Measurements from ENCODE around the gene MED12.

The MED12 gene

GRCh38 chrX:71183341-71183740 is 64.9 kb downstream of the MED12 start:
- peaks cover 0 to 6% of the 10 kb centered on the region in 2 donors for H3K4me1 ChIP-seq (ENCODE audit: control insufficient read depth in 2 of 2, insufficient read depth in 2 of 2, low read length in 2 of 2)
- no peaks in the 10 kb centered on the region for H3K27me3 ChIP-seq (ENCODE audit: control insufficient read depth in 2 of 2, insufficient read depth in 2 of 2, low read length in 2 of 2)
- no peak overlapping the region for H3K27ac ChIP-seq (ENCODE audit: low read depth in 2 of 2, low read length in 2 of 2)
- H3K9me3 ChIP-seq (ENCODE audit: control insufficient read depth in 2 of 2, low read length in 2 of 2): no peaks in the 10 kb centered on the region
- H3K36me3 ChIP-seq (ENCODE audit: control insufficient read depth in 2 of 2, insufficient read depth in 2 of 2, low read length in 2 of 2): no peaks in the 10 kb centered on the region
- no peak overlapping the region for H3K4me3 ChIP-seq (ENCODE audit: low read length in 2 of 2)
- no peak overlapping the region for H3K9ac ChIP-seq (ENCODE audit: low read depth in 1 of 2, low read length in 2 of 2)

DNA sequence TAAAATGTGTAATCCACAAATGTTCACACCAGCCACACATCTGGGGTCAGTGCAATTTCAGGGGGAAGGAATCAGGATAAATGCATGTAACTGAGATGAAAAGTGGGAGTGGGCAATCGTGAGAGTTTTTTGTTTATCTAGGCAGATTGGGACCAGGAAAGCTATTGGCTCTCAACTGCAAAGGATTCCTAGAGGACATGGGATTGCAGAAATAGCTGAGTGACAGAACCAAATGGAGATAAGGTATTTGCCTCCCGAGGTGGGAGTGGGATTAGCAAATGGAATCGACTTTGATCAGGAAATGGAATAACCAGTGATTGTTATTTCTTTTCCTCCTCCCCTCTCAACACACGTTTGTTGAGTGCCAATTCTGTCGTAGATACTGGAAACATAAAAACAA is 65.7 kb downstream of the MED12 start:
- no peaks in the 10 kb centered on the region for H3K9me3 ChIP-seq (ENCODE audit: control insufficient read depth in 2 of 2, low read length in 2 of 2)
- no peak overlapping the region for H3K9ac ChIP-seq (ENCODE audit: low read depth in 1 of 2, low read length in 2 of 2)
- H3K36me3 ChIP-seq (ENCODE audit: control insufficient read depth in 2 of 2, insufficient read depth in 2 of 2, low read length in 2 of 2): no peaks in the 10 kb centered on the region
- no peak overlapping the region for H3K4me3 ChIP-seq (ENCODE audit: low read length in 2 of 2)
- H3K27me3 ChIP-seq (ENCODE audit: control insufficient read depth in 2 of 2, insufficient read depth in 2 of 2, low read length in 2 of 2): no peaks in the 10 kb centered on the region
- H3K27ac ChIP-seq (ENCODE audit: low read depth in 2 of 2, low read length in 2 of 2): no peak overlapping the region
- peaks cover 0 to 6% of the 10 kb centered on the region in 2 donors for H3K4me1 ChIP-seq (ENCODE audit: control insufficient read depth in 2 of 2, insufficient read depth in 2 of 2, low read length in 2 of 2)

GRCh38 chrX:71184803-71185495 is 66.6 kb downstream of the MED12 start:
- H3K27me3 ChIP-seq (ENCODE audit: control insufficient read depth in 2 of 2, insufficient read depth in 2 of 2, low read length in 2 of 2): no peaks in the 10 kb centered on the region
- H3K4me1 ChIP-seq (ENCODE audit: control insufficient read depth in 2 of 2, insufficient read depth in 2 of 2, low read length in 2 of 2): peaks cover 0 to 6% of the 10 kb centered on the region in 2 donors
- no peak overlapping the region for H3K27ac ChIP-seq (ENCODE audit: low read depth in 2 of 2, low read length in 2 of 2)
- no peak overlapping the region for H3K4me3 ChIP-seq (ENCODE audit: low read length in 2 of 2)
- H3K9ac ChIP-seq (ENCODE audit: low read depth in 1 of 2, low read length in 2 of 2): no peak overlapping the region
- H3K9me3 ChIP-seq (ENCODE audit: control insufficient read depth in 2 of 2, low read length in 2 of 2): no peaks in the 10 kb centered on the region
- H3K36me3 ChIP-seq (ENCODE audit: control insufficient read depth in 2 of 2, insufficient read depth in 2 of 2, low read length in 2 of 2): no peaks in the 10 kb centered on the region

GRCh38 chrX:71191248-71191647 is 72.9 kb downstream of the MED12 start:
- no peak overlapping the region for H3K9ac ChIP-seq (ENCODE audit: low read depth in 1 of 2, low read length in 2 of 2)
- H3K27ac ChIP-seq (ENCODE audit: low read depth in 2 of 2, low read length in 2 of 2): no peak overlapping the region
- H3K27me3 ChIP-seq (ENCODE audit: control insufficient read depth in 2 of 2, insufficient read depth in 2 of 2, low read length in 2 of 2): peaks cover 0 to 4% of the 10 kb centered on the region in 2 donors
- no peak overlapping the region for H3K4me3 ChIP-seq (ENCODE audit: low read length in 2 of 2)
- H3K36me3 ChIP-seq (ENCODE audit: control insufficient read depth in 2 of 2, insufficient read depth in 2 of 2, low read length in 2 of 2): no peaks in the 10 kb centered on the region
- no peaks in the 10 kb centered on the region for H3K9me3 ChIP-seq (ENCODE audit: control insufficient read depth in 2 of 2, low read length in 2 of 2)
- no peaks in the 10 kb centered on the region for H3K4me1 ChIP-seq (ENCODE audit: control insufficient read depth in 2 of 2, insufficient read depth in 2 of 2, low read length in 2 of 2)
